HepG2 (cell line): ENCODE measurements around the gene C2orf76. TPM values are rescaled to one million over a fixed set of nuclear protein-coding genes. Genes with fewer than 3 reads are reported as not detected.
A peak's percentile ranks its signal among the peaks of the same experiment; 100 is the strongest.

Experiments used
- ATF1 ChIP-seq: IDR thresholded peaks from 2 replicates; pipeline ENCODE4 v1.6.1; 2016; ENCODE audit warnings: mild to moderate bottlenecking, control low read depth
- GATAD1 ChIP-seq: IDR thresholded peaks from 2 replicates; pipeline ENCODE4 v1.6.1; 2016; ENCODE audit warnings: missing genetic modification reagents, missing compliant biosample characterization
- ISL2 ChIP-seq: sonication (generic); formaldehyde crosslinking; IDR thresholded peaks from 2 replicates; pipeline ENCODE4 v1.5.0; 2020; ENCODE audit warnings: missing genetic modification reagents
- KAT2B ChIP-seq: fragments of 150-350 bp; IDR thresholded peaks from 2 replicates; pipeline ENCODE4 v1.6.1; 2014; ENCODE audit warnings: low read depth, low read length, borderline replicate concordance
- MIER2 ChIP-seq: IDR thresholded peaks from 2 replicates; pipeline ENCODE4 v1.6.1; 2016; ENCODE audit warnings: missing biosample characterization, missing genetic modification reagents
- MYC ChIP-seq: sonication (generic); formaldehyde crosslinking; IDR thresholded peaks from 2 replicates; pipeline ENCODE4 v1.9.0; 2021; ENCODE audit warnings: missing genetic modification reagents, borderline replicate concordance
- POGZ ChIP-seq: sonication (generic); formaldehyde crosslinking; IDR thresholded peaks from 2 replicates; pipeline ENCODE4 v1.4.0; 2020; ENCODE audit warnings: mild to moderate bottlenecking, missing genetic modification reagents
- RBM22 ChIP-seq: fragments of 200-400 bp; formaldehyde crosslinking; optimal IDR thresholded peaks from 2 replicates; pipeline ENCODE3; 2017; ENCODE audit warnings: mild to moderate bottlenecking, low read length, moderate library complexity
- SRSF1 ChIP-seq: fragments of 200-400 bp; formaldehyde crosslinking; optimal IDR thresholded peaks from 2 replicates; pipeline ENCODE3; 2017; ENCODE audit warnings: mild to moderate bottlenecking, low read depth, low read length, moderate library complexity
- ZNF235 ChIP-seq: sonication (generic); formaldehyde crosslinking; IDR thresholded peaks from 2 replicates; pipeline ENCODE4 v1.8.1; 2023; ENCODE audit warnings: mild to moderate bottlenecking, missing genetic modification reagents, borderline replicate concordance
- ZNF331 ChIP-seq: sonication (generic); formaldehyde crosslinking; IDR thresholded peaks from 2 replicates; pipeline ENCODE4 v1.4.0; 2020; ENCODE audit warnings: missing genetic modification reagents
- ZNF589 ChIP-seq: sonication (generic); formaldehyde crosslinking; conservative IDR thresholded peaks from 2 replicates; pipeline ENCODE4 v1.8.0; 2022; ENCODE audit warnings: mild to moderate bottlenecking, moderate library complexity, missing genetic modification reagents
- ZNF776 ChIP-seq: sonication (generic); formaldehyde crosslinking; IDR thresholded peaks from 2 replicates; pipeline ENCODE4 v1.4.0; 2020; ENCODE audit warnings: mild to moderate bottlenecking, missing genetic modification reagents
- polyA plus RNA-seq, 8 experiments: library from polyadenylated mRNA; depleted of rRNA in 3 of 8; stranded (reverse) in 7 of 8; unstranded in 1 of 8; fragments of >200 nt; fragmentation: Illumina TruSeq in 4 of 8; extraction: Trizol in 4 of 8; gene quantifications; 2 replicates each; pipeline versions ENCODE4 v1.2.1 to v1.2.3, GENCODE V29; 2011 to 2016; ENCODE audit warnings: low read depth in 4 of 8, missing spikeins in 1 of 8, mixed read lengths in 1 of 8; ENCODE audit not compliant: insufficient read depth in 1 of 8
- total RNA-seq, 5 experiments: library from RNA; depleted of rRNA; stranded (reverse); fragments of >200 nt; fragmentation: Illumina TruSeq; extraction: Trizol; gene quantifications; 2 replicates each; pipeline ENCODE4 v1.2.3, GENCODE V29; 2016; ENCODE audit warnings: low read depth in 1 of 5
- TF ChIP-seq, protein P1 (sequence below): IDR thresholded peaks from 2 replicates; pipeline ENCODE4 v1.6.1; 2018; ENCODE audit warnings: missing genetic modification reagents
- TF ChIP-seq, protein P2 (sequence below): sonication (generic); formaldehyde crosslinking; IDR thresholded peaks from 2 replicates; pipeline ENCODE4 v1.9.0; 2021; ENCODE audit warnings: missing genetic modification reagents, mild to moderate bottlenecking, borderline replicate concordance
- TF ChIP-seq, protein P3 (sequence below): sonication (generic); formaldehyde crosslinking; IDR thresholded peaks from 2 replicates; pipeline ENCODE4 v1.4.0; 2020; ENCODE audit warnings: mild to moderate bottlenecking, low read depth, missing genetic modification reagents
- TF ChIP-seq, protein P4 (sequence below): fragments of 450-650 bp; IDR thresholded peaks from 2 replicates; pipeline ENCODE4 v1.6.1; 2017
- TF ChIP-seq, protein P5 (sequence below): sonication (generic); IDR thresholded peaks from 2 replicates; pipeline ENCODE4 v1.6.1; 2016; ENCODE audit warnings: low read depth, borderline replicate concordance
- TF ChIP-seq, protein P6 (sequence below): sonication (generic); formaldehyde crosslinking; IDR thresholded peaks from 2 replicates; pipeline ENCODE4 v1.5.0; 2020; ENCODE audit warnings: missing genetic modification reagents
- TF ChIP-seq, protein P7 (sequence below): IDR thresholded peaks from 2 replicates; pipeline ENCODE4 v1.6.1; 2016; ENCODE audit warnings: missing compliant biosample characterization, missing genetic modification reagents, borderline replicate concordance

The C2orf76 gene
- total and polyA plus RNA-seq, 2 of the 13 experiments (the other 11 are each of a cell fraction or from before 2014, with no cell fraction given) = 7.7 to 8.5 TPM

DNA sequence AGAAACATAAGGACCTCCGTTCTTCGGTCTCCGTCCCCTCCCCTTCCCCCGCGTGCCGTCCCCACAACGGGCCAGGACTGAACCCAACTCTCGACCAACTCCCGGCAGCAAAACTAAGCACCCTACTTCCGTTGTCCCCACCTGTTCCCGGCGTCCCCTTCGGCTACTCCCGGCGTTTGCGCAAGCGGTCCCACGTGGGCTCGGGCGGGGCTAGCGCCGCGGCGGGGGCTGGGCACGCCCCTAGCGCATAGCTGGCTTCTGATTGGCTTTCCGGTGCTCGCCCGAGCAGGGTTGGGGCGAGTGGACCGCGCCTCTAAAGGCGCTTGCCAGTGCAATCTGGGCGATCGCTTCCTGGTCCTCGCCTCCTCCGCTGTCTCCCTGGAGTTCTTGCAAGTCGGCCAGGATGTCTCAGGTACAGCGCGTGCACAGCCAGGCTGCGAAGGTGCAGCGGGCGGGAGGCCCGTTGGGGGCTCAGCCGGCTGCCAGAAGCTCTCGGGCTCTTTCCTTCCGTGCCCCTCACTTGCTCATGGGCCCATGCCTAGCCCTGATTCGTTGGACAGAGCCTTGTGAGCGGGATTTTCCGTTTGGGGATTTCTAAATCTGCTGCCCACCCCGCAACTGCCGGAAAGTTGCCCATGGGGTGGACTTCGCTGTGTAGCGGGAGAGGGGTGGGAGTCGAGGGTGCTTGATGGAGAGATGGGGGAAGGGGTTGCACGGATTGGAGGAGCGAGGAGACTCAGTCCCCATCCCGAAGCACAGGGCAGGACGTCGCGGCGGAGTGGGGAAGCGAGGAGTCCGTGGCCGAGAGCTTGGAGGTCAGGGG, at the start of gene C2orf76, which contains the start of gene DBI (continued):
- TF ChIP-seq, protein P1, sequence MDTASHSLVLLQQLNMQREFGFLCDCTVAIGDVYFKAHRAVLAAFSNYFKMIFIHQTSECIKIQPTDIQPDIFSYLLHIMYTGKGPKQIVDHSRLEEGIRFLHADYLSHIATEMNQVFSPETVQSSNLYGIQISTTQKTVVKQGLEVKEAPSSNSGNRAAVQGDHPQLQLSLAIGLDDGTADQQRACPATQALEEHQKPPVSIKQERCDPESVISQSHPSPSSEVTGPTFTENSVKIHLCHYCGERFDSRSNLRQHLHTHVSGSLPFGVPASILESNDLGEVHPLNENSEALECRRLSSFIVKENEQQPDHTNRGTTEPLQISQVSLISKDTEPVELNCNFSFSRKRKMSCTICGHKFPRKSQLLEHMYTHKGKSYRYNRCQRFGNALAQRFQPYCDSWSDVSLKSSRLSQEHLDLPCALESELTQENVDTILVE = peak; percentile 74; the same call in 1 of the 2 replicates
- peak; percentile 90; the same call in 1 of the 2 replicates for TF ChIP-seq ZNF589 (CRISPR knock-in tag)
- peak; percentile 91 for TF ChIP-seq GATAD1 (CRISPR knock-in tag)
- no peak for TF ChIP-seq KAT2B
- no peak for TF ChIP-seq ZNF235 (CRISPR knock-in tag)
- peak; percentile 93 for TF ChIP-seq MYC (CRISPR knock-in tag)
- TF ChIP-seq, protein P2, sequence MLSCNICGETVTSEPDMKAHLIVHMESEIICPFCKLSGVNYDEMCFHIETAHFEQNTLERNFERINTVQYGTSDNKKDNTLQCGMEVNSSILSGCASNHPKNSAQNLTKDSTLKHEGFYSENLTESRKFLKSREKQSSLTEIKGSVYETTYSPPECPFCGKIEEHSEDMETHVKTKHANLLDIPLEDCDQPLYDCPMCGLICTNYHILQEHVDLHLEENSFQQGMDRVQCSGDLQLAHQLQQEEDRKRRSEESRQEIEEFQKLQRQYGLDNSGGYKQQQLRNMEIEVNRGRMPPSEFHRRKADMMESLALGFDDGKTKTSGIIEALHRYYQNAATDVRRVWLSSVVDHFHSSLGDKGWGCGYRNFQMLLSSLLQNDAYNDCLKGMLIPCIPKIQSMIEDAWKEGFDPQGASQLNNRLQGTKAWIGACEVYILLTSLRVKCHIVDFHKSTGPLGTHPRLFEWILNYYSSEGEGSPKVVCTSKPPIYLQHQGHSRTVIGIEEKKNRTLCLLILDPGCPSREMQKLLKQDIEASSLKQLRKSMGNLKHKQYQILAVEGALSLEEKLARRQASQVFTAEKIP (CRISPR knock-in tag) = no peak
- TF ChIP-seq, protein P3, sequence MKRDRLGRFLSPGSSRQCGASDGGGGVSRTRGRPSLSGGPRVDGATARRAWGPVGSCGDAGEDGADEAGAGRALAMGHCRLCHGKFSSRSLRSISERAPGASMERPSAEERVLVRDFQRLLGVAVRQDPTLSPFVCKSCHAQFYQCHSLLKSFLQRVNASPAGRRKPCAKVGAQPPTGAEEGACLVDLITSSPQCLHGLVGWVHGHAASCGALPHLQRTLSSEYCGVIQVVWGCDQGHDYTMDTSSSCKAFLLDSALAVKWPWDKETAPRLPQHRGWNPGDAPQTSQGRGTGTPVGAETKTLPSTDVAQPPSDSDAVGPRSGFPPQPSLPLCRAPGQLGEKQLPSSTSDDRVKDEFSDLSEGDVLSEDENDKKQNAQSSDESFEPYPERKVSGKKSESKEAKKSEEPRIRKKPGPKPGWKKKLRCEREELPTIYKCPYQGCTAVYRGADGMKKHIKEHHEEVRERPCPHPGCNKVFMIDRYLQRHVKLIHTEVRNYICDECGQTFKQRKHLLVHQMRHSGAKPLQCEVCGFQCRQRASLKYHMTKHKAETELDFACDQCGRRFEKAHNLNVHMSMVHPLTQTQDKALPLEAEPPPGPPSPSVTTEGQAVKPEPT (CRISPR knock-in tag) = 0 out of 2 replicates have a peak, but pooled peaks have one; percentile 60
- peak; percentile 96 for TF ChIP-seq ZNF331 (CRISPR knock-in tag)
- TF ChIP-seq, protein P4, sequence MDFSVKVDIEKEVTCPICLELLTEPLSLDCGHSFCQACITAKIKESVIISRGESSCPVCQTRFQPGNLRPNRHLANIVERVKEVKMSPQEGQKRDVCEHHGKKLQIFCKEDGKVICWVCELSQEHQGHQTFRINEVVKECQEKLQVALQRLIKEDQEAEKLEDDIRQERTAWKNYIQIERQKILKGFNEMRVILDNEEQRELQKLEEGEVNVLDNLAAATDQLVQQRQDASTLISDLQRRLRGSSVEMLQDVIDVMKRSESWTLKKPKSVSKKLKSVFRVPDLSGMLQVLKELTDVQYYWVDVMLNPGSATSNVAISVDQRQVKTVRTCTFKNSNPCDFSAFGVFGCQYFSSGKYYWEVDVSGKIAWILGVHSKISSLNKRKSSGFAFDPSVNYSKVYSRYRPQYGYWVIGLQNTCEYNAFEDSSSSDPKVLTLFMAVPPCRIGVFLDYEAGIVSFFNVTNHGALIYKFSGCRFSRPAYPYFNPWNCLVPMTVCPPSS = no peak
- TF ChIP-seq ZNF776 (CRISPR knock-in tag) = no peak
- TF ChIP-seq, protein P5, sequence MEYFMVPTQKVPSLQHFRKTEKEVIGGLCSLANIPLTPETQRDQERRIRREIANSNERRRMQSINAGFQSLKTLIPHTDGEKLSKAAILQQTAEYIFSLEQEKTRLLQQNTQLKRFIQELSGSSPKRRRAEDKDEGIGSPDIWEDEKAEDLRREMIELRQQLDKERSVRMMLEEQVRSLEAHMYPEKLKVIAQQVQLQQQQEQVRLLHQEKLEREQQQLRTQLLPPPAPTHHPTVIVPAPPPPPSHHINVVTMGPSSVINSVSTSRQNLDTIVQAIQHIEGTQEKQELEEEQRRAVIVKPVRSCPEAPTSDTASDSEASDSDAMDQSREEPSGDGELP = peak; percentile 97
- TF ChIP-seq MIER2 (CRISPR knock-in tag) = peak; percentile 81
- TF ChIP-seq POGZ (CRISPR knock-in tag) = peak; percentile 94
- TF ChIP-seq ATF1 (CRISPR knock-in tag) = 0 out of 2 replicates have a peak, but pooled peaks have one; percentile 30
- TF ChIP-seq, protein P6, sequence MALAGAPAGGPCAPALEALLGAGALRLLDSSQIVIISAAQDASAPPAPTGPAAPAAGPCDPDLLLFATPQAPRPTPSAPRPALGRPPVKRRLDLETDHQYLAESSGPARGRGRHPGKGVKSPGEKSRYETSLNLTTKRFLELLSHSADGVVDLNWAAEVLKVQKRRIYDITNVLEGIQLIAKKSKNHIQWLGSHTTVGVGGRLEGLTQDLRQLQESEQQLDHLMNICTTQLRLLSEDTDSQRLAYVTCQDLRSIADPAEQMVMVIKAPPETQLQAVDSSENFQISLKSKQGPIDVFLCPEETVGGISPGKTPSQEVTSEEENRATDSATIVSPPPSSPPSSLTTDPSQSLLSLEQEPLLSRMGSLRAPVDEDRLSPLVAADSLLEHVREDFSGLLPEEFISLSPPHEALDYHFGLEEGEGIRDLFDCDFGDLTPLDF (CRISPR knock-in tag) = peak; percentile 68
- no peak for TF ChIP-seq RBM22
- TF ChIP-seq ISL2 = peak; percentile 83
- TF ChIP-seq, protein P7, sequence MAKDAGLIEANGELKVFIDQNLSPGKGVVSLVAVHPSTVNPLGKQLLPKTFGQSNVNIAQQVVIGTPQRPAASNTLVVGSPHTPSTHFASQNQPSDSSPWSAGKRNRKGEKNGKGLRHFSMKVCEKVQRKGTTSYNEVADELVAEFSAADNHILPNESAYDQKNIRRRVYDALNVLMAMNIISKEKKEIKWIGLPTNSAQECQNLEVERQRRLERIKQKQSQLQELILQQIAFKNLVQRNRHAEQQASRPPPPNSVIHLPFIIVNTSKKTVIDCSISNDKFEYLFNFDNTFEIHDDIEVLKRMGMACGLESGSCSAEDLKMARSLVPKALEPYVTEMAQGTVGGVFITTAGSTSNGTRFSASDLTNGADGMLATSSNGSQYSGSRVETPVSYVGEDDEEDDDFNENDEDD (CRISPR knock-in tag) = peak; percentile 88; the same call in 1 of the 2 replicates
- peak; percentile 89 for TF ChIP-seq SRSF1
